Endothelial cell (in vitro differentiated cells): Measurements from ENCODE around the gene JDP2. TPM values are rescaled to one million over a fixed set of nuclear protein-coding genes. Genes with fewer than 3 reads are reported as not detected.
A peak's percentile ranks its signal among the peaks of the same experiment; 100 is the strongest.

ENCODE experiments used
- DNase-seq: peaks from one replicate; pipeline ENCODE4 v3.0.0; 2021; ENCODE audit warnings: low spot score
- H3K27ac Mint-ChIP-seq: one replicate; pipeline ENCODE4 v1.8.0; 2021; ENCODE audit warnings: mixed read lengths, inconsistent platforms; ENCODE audit not compliant: unreplicated experiment
- H3K27me3 Mint-ChIP-seq: one replicate; pipeline ENCODE4 v1.8.0; 2021; ENCODE audit warnings: mild to moderate bottlenecking, moderate library complexity, mixed read lengths, inconsistent platforms; ENCODE audit not compliant: unreplicated experiment
- H3K36me3 Mint-ChIP-seq: one replicate; pipeline ENCODE4 v1.8.0; 2021; ENCODE audit warnings: mild to moderate bottlenecking, low read depth, mixed read lengths, inconsistent platforms; ENCODE audit not compliant: unreplicated experiment
- H3K4me1 Mint-ChIP-seq: one replicate; pipeline ENCODE4 v1.8.0; 2021; ENCODE audit warnings: mild to moderate bottlenecking, mixed read lengths, inconsistent platforms; ENCODE audit not compliant: unreplicated experiment
- H3K4me3 Mint-ChIP-seq: one replicate; pipeline ENCODE4 v1.8.0; 2021; ENCODE audit warnings: mild to moderate bottlenecking, mixed read lengths, inconsistent platforms; ENCODE audit not compliant: unreplicated experiment
- H3K9me3 Mint-ChIP-seq: one replicate; pipeline ENCODE4 v1.8.0; 2021; ENCODE audit warnings: mixed read lengths, inconsistent platforms; ENCODE audit not compliant: unreplicated experiment
- total RNA-seq: library from RNA; stranded (reverse); fragmentation: NEBNext Ultra II Directional; extraction: Animal tissue kit (Norgen Biotek cat#: 25700); gene quantifications from one replicate; pipeline ENCODE4 v1.2.1, GENCODE V29; 2021; ENCODE audit not compliant: unreplicated experiment
- TF ChIP-seq, protein P1 (sequence below): fragments of 200-600 bp; sonication (generic); IDR thresholded peaks from one replicate; pipeline ENCODE4 v1.5.0; 2021; ENCODE audit warnings: antibody characterized with exemption; ENCODE audit not compliant: unreplicated experiment

The JDP2 gene
- total RNA-seq, 1 donor from 2014 or later: 5.1 TPM

DNA sequence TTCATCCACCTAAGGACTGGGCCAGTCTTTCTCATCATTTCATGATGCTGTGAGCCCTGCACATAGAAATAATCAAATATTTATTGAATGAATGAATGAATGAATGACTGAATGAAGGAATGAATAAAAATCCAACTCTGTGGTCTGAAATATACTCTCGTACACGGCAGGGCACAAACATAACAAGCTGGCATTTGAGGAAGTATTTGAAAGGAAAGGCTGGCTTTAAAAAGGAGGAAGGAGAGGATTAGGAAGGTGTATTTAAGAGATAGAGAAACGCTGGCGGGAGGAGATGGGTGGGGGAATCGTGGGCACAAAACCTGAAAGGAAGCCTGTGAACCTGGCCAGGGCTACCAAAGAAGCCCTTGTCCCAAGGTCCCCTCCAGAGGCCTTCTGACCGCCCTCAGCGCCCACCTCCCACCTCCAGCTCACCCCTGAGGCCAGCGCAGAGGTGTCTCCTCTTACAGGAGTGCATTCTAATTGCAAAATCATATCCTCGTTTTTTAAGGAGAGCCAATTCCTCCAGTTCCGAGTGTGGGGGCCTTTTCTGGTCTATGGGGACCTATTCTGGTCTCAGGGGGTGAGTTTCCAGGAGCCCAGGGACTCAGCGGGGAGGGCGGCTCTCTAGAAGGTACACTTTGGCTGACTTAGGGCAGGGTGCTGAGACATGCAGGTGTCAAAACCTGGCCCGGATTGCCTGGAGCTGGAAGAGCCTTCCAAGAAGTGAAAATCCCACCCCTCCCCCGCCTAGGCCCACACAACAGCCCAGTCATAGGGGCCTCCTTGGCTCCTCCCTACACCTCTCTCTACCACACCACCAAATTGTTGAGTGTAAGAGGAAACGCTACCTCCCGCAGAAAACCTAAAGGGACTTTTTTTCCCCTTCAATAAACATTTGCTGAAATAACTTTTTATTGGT is 8.7 kb upstream of the JDP2 start:
- no peak overlapping the region for H3K27ac Mint-ChIP-seq
- TF ChIP-seq, protein P1, sequence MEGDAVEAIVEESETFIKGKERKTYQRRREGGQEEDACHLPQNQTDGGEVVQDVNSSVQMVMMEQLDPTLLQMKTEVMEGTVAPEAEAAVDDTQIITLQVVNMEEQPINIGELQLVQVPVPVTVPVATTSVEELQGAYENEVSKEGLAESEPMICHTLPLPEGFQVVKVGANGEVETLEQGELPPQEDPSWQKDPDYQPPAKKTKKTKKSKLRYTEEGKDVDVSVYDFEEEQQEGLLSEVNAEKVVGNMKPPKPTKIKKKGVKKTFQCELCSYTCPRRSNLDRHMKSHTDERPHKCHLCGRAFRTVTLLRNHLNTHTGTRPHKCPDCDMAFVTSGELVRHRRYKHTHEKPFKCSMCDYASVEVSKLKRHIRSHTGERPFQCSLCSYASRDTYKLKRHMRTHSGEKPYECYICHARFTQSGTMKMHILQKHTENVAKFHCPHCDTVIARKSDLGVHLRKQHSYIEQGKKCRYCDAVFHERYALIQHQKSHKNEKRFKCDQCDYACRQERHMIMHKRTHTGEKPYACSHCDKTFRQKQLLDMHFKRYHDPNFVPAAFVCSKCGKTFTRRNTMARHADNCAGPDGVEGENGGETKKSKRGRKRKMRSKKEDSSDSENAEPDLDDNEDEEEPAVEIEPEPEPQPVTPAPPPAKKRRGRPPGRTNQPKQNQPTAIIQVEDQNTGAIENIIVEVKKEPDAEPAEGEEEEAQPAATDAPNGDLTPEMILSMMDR: no peak
- DNase-seq: peak; percentile 37

DNA sequence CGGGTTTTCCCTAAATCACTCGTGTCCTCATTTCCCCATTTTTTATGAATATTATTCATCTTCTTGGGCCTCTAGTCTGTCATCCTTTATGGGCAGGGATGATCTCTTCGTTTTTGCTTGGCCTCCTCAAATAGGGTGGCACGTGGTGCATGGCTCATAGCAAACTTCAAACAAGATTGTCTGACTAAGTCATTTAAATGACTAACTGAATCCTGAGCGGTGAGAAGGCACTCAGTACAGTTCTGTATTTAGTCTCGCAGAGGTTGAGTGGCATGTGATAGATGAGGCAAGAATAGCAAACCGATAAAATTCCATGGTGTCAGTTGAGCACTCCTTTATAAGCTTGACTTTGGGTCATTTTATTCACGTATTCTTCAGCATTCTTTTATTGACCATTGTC is 5.7 kb upstream of the JDP2 start:
- Mint-ChIP-seq H3K36me3 (no peaks in the 10 kb centered on the region), H3K27ac (no peak overlapping the region), H3K27me3 (peaks cover 6% of the 10 kb centered on the region), H3K9me3 (no peaks in the 10 kb centered on the region), H3K4me3 (no peak overlapping the region), H3K4me1 (peaks cover 18% of the 10 kb centered on the region)
- TF ChIP-seq, protein P1: no peak
- DNase-seq: no peak

More for the DNA sequence above, 8.7 kb upstream of the JDP2 start:
- Mint-ChIP-seq H3K36me3 (no peaks in the 10 kb centered on the region), H3K9me3 (no peaks in the 10 kb centered on the region), H3K4me1 (peaks cover 10% of the 10 kb centered on the region), H3K27me3 (no peaks in the 10 kb centered on the region), H3K4me3 (peak overlapping the region; percentile 72)

DNA sequence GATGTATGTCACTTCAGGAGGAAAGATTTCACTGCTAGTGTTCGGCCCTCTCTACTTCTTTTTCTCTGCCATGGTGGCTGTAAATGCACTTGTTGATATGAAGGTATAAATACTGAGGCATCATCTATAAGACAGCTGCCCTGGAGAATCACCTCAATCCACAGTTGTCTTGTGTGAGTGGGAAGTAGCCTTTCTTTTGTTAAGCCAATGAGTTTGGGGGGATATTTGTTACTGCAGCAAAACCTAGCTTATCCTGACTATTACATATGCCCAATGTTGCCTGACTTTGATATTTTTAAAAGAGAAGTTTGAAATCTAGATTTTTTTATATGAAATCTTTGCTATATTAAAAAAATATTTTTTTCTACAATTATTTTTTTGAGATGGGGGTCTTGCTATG is 3.3 kb upstream of the JDP2 start:
- no peak overlapping the region for H3K27ac Mint-ChIP-seq
- peaks cover 9% of the 10 kb centered on the region for H3K27me3 Mint-ChIP-seq
- H3K4me1 Mint-ChIP-seq: peaks cover 9% of the 10 kb centered on the region
- no peaks in the 10 kb centered on the region for H3K36me3 Mint-ChIP-seq
- no peak for DNase-seq
- H3K9me3 Mint-ChIP-seq: no peaks in the 10 kb centered on the region
- no peak overlapping the region for H3K4me3 Mint-ChIP-seq
- TF ChIP-seq, protein P1: no peak

DNA sequence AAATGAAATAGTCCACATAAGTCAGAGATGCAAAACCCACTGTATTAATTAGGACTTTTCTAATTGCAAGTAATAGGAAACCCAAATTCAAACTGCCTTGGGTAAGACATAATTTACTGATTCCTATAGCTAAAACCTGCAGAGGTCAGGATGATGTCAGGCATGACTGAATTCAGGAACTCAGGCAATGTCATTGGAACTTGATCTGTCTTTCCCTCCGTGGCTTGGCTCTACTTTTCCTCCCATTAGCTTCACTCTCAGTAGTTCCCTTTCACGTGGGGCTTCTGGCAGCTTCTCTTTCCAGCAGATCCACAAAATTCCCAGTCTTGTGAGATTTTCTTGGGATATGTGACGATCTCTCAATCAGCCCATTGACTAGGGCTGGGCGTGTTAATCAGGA is 2.4 kb upstream of the JDP2 start:
- no peak overlapping the region for H3K4me3 Mint-ChIP-seq

More for the DNA sequence above, 2.4 kb upstream of the JDP2 start:
- Mint-ChIP-seq H3K27ac (no peak overlapping the region), H3K9me3 (no peaks in the 10 kb centered on the region), H3K4me1 (peaks cover 9% of the 10 kb centered on the region), H3K27me3 (peaks cover 14% of the 10 kb centered on the region), H3K36me3 (no peaks in the 10 kb centered on the region)
- TF ChIP-seq, protein P1: no peak
- no peak for DNase-seq
